ENCODE data around the gene RHOXF2.
"Not testable (repeated sequence)": the region's sequence is repeated elsewhere in the genome, so short reads cannot be mapped to it uniquely, and the experiment has no call there.

Gene RHOXF2, protein sequence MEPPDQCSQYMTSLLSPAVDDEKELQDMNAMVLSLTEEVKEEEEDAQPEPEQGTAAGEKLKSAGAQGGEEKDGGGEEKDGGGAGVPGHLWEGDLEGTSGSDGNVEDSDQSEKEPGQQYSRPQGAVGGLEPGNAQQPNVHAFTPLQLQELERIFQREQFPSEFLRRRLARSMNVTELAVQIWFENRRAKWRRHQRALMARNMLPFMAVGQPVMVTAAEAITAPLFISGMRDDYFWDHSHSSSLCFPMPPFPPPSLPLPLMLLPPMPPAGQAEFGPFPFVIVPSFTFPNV

DNA sequence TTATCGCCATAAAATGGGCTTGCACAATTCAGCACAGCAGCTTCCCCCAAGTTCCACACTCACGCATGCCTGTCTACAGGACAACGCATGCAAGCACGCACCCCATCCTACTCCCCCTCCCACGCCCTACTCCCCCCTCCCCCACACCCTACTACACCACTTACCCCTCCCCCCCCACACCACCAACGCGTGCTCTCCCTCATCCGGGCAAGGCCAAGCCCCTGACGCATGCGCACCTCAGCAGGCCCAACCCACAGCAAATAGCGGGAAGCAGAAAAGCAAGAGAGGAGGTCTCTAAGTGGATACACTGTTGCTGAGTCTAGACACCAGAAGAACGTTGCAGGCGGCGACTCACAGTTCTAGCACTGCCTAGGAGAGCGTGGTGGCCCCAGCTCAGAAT, at the start of gene RHOXF2:
RHOXF2 (plus strand) TSS at position 301 of the 400 bp plus-strand sequence. CDS start 138 bp downstream, outside the sequence.
- DNase-seq (ENCODE audit: low spot score) = not testable (repeated sequence)

DNA sequence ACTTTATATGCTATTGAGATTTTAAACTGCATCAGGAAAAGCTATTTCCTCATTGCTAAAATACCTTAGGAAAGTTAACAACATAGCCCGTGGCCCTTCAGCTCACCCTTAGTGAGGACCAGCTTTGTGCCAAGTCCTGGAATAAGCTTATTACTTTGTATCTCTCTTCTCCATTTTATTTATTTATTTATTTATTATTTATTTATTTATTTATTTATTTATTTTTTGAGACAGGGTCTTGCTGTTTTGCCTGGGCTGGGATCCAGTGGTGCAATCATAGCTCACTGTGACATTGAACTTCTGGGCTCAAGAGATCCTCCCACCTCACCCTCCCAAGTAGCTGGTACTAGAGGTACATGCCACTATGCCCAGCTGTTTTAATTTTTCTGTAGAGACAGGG, 49.0 kb upstream of the RHOXF2 start:
- no peak for DNase-seq (ENCODE audit: low spot score)

DNA sequence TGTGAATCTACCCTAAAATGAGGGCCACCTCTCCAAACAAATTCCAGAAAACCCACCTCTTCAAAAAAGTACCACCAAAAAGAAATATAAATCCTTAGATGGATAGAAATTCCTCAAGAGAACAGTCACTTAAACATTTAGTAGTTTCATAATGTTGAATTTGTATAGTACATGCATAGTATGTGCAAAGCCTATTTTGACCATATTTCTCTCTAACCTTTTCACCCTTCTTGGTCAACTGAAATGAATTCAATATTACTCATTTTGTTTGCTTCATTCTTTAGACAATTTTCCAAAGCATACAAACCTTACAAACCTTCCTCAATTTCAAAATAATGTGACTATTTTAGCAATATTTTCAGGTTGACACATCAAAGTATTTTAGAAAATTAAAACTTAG, 46.8 kb upstream of the RHOXF2 start:
- no peak for DNase-seq (ENCODE audit: low spot score)

DNA sequence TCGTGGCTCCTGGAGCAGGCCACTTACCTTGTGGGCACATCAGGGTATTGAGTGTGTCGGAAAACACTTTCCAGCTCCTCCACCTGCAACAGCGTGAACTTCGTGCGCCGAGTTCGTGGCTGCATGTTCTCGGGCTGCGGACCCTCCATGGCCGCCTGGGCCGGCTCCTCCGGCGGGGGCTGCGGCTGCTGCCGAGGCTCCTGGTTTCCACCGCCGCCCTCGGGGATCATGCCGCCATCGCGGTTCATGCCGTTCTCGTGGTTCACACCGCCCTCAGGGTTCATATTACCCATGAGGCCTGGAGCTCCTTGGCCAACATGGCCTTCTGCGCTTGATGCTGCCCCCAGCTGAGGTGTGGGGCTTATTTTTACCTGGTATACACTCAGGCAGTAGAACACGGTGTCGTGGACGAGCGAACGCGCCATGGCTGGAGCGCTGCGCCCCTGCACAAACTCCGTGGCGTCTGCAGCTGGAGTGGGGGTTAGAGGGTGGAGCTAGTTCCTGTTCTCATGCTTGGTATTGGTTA, 42.9 kb upstream of the RHOXF2 start, which contains the start of gene RHOXF1:
RHOXF1 (minus strand) TSS at position 476 of the 526 bp plus-strand sequence; CDS start at position 425, 51 bp downstream.
- DNase-seq (ENCODE audit: low spot score) = no peak

DNA sequence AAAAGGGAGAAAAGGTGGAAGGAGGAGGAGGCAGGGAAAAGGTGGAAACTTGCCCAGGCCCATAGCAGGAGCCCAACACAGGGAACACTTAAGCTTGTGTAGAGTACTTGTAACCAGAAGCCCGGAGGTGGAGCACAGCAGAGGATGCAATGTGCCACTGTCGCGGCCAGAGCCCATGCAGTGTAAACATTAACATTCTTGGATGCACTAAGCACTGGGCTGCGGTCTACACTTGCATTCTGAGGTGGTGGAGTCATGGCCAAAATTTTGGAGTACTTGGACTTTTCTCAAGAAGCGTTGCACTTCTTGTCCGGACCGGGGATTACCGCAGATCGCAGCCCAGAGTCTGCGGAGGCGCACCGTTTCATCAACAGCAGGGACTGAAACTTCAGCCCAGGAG, 38.2 kb upstream of the RHOXF2 start:
- no peak for DNase-seq (ENCODE audit: low spot score)

DNA sequence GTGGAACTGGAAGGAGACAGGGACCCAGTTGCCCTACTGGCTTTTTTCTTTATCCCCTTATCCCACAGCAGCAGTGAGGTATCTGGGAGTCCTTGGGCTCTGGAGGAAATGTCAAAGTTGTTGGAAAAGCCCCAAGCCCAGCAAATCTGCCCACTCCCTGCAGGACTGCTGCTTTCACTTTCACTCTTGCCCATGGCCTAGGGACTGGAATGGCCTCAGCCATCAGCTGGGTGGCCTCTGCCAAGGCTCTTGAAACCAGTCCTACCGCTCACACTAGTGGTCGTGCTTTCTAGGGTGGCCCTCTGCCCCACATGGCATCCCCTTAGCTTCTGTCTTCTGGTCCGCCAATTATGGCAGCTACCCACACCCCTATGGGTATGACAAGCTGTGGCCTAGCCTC, 33.0 kb upstream of the RHOXF2 start:
- no peak for DNase-seq (ENCODE audit: low spot score)

DNA sequence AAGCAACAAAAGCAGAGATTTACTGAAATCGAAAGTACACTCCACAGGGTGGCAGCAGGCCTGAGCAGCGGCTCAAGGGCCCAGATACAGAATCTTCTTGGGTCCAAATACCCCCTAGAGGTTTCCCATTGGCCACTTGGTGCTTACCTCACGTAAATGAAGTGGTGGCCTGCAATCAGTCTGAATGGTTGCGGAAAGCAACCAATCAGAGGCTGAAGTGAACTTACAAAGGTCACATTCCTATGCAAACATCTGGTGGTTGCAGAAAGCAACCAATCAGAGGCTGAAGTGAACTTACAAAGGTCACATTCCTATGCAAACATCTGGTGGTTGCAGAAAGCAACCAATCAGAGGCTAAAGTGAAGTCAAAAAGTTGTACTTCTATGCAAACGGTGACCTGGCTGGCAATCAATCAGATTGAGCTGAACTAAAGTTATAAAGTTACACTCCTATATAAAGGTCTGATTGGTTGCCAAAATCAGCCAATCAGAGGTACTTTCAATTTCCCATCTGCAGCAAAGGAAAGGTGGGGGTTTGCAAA, 30.0 kb upstream of the RHOXF2 start:
- DNase-seq (ENCODE audit: low spot score) = not testable (repeated sequence)

DNA sequence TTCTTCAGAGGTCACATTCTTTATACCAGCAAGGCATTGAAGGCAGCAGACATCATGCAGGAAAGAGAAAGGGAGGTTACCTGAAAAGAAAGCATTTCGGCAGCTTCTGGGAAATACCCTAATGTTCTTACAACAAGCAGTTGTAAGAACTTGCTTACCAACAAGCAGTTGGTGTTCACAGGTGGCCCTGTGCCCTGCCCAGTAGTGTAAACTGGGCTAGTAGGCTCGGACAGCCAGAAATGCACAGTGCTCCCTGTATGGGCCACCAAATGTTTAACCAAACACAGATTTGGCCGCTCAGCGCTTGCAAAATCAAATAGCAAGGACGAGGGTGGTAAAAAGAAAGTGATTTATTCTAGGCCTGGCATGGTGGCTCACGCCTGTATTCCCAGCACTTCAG, 22.3 kb upstream of the RHOXF2 start:
- no peak for DNase-seq (ENCODE audit: low spot score)

DNA sequence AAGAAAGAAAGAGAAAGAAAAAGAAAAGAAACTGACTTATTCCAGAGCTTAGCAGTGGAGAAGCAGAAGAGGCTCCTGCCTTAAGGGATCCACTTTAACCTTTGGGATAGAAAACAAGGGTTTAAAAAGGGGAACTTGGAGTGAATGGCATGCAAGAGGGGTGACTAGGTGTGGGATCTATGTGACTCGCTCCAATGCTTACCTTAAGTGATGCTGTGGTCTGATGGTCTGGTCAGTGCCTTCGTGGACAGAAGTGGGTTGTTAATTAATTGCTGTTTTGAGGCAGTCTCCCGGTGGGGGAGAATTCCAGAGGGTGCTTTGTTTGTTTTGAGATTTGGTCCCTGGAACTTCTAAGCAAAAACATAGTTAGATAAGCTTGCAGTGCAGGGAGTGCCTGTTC, 21.6 kb upstream of the RHOXF2 start:
- no peak for DNase-seq (ENCODE audit: low spot score)

DNA sequence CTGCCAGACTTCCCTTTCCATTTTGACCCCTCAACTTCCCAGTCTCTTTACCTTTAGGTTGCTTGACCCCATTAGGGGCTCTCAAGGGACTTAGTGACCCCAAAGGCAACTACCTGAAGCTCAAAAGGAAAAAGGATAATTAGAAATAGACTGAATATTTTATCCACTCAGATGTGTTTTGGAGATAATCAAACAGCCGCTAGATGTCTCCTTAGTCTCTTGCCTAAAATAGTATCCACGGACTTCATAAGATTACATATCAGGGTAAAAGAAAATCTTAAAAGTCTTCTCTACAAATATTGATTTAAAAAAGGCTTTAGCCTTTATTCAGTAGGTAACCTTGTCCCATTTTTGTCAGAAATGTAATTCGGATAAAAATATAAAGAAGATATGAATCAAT, 21.0 kb upstream of the RHOXF2 start:
- DNase-seq (ENCODE audit: low spot score) = no peak

DNA sequence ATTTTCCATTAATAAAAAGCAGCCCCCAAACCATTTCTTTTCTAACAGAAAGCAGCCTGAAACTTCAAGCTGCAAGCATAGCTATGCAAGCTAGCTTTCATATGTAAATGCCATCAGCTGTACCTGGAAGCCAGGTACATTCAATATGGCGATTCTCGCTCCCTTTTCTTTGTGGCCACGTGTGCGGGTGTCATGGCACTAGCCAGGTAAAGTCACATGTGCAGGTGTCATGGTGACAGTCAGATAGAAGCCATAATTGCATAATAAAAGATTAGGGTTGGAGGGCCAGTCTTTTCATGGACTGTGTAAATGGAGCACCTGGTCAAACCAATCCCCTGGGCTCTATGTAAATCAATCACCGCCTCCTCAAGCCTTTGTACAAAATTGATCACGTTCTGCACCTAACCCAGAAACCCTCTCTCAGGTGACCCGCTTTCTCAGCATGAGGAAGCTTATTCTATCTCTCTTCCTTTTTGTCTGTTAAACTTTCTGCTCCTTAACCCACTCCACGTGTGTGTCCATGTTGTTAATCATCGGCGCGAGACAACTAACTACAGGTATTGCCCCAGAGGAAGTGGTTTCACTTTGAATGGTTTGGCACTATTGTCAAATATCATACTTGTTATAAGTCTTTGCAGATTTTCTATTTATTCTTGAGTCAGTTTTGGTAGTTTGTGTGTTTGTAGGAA, 18.0 kb upstream of the RHOXF2 start:
- no peak for DNase-seq (ENCODE audit: low spot score)

DNA sequence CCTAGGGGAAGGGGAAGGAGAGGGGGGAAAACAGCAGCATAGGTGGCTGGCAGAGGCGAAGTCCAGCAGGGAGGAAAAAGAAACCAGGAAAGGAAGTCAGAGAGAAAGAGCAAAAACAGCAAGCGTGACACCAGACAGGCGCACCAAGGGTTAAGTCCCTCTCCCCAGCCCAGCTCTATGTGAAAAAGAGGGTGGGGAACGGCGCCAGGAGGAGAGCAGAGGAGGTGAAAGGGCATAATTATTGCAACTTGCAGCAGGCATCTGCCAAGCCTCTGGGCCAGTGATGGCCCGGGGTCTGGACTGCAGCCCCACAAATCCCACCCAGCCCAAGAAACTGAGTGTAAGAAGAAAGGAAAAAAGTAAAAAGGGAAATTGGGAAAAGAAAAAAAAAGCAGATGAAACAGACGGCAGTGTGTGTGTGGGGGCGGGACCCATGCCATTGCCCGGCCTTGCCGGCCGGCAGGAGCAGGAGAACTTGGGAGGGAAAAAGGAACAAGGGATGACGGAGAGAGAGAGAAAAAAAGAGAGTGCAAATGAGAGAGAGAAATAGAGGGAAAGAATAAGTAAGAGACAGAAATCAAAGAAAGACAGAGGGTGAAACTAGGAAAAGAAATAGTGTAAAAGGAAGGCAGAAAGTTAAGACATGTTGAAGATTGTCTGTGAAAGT, 14.1 kb upstream of the RHOXF2 start:
- no peak for DNase-seq (ENCODE audit: low spot score)

DNA sequence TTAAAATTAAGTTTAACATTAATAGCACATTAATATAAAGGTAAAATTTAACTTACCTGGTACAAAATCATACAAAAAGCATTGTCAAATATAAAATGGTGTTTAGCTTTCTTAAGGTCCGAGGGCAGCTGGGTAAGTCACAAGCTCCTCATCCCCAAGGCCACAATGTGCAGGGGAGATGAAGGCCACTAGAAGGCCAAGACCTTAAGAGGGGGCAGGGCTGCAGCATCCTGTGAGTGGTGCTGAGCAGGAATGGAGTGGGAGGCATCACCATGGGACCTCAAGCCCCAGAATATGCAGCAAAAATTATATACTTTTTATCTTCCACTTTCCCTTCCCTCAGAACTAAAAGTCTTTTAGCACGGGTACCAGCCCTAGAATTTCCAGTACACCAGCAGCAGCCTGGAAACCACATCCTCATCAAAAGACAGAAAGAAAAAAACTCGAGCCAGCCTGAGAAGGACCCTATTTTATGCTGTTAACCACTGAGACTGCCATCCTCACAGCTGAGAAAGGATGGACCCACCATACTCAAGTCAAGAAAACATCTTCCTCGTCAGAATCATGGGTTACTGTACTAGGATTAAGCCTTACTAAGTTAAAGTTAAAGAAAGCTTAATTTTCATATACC, 13.0 kb upstream of the RHOXF2 start:
- DNase-seq (ENCODE audit: low spot score) = no peak

DNA sequence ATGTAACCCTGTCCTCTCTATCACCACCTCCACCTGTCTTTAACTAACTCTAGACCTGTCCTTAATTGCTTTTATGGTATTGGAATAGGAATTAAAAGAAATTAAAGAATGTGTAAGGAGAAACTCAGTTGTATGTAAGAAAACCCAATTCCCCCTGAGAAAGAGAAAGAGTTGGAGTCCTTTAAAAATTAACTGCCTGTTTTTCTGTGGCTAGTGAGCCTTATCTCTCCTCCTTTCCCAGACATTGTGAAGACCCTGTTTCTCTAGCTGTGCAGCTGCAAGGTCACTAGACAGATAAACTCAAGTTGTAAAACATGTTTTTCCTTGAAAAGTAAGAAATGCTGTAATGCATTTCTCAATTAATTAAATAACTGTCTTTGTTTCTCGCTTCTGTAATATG, 12.1 kb upstream of the RHOXF2 start:
- DNase-seq (ENCODE audit: low spot score) = not testable (repeated sequence)

DNA sequence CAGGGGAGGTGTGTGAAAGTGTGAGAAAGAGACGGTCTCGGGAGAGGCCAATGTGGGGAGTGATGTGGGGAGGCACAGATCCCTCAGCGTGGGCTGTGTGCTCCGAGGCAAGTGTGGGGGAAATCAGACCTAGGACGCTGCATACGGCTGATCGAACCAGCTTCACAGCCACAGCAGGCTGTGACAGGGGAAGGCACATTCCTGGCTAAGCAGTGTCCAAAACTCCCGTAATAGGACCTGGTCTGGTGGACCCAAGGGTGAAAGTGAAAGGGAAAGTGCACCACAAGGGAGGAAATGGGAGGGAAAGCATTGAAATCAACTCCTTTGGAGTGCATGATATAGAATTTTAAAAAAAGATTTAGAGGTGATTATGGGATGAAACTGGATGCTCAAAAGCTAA, 10.9 kb upstream of the RHOXF2 start:
- no peak for DNase-seq (ENCODE audit: low spot score)

DNA sequence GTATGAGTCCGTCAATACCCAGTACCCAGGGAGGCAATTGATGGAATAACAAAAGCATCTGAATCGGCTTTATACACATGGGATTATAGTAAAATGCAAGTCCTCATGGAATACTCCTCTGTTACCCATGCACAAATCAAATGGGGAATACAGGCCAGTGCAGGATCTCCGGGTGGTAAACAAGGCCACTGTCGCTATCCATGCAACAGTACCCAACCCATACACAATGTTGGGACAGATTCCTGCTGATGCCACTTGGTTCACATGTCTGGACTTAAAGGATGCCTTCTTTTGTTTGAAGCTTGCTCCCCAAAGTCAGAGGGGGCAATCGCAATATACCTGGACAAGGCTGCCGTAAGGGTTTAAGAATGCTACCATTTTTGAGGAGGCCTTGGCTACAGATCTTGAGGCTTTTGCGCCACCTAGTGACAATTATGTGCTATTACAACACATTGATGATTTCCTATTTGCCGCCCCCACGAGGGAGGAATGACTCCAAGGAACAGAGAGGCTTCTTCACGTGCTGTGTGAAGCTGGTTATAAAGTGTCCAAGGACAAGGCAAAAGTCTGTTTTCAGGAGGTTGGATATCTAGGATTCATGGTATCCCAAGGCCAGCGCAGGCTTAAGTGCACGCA, 8.2 kb upstream of the RHOXF2 start:
- not testable (repeated sequence) for DNase-seq (ENCODE audit: low spot score)

DNA sequence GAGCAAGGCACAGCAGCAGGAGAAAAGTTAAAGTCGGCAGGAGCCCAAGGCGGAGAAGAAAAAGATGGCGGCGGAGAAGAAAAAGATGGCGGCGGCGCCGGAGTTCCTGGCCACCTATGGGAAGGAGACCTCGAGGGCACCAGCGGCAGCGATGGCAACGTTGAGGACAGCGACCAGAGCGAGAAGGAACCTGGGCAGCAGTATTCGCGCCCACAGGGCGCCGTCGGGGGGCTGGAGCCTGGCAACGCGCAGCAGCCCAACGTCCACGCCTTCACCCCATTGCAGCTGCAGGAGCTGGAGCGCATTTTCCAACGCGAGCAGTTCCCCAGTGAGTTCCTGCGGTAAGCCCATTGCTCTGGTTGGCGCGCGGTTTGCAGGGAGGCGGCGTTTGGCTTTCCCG, 673 bp downstream of the RHOXF2 start:
- DNase-seq (ENCODE audit: low spot score) = not testable (repeated sequence)

DNA sequence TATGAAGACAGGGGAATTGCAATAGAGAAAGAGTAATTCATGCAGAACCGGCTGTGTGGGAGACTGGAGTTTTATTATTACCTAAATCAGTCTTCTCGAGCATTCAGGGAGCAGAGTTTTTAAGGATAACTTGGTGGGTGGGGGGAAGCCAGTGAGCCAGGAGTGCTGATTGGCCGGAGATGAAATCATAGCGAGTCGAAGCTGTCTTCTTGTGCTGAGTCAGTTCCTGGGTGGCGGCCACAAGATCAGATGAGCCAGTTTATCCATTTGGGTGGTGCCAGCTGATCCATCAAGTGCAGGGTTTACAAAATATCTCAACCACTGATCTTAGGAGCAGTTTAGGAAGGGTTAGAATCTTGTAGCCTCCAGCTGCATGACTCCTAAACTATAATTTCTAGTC, 34.8 kb downstream of the RHOXF2 start:
- DNase-seq (ENCODE audit: low spot score) = not testable (repeated sequence)

DNA sequence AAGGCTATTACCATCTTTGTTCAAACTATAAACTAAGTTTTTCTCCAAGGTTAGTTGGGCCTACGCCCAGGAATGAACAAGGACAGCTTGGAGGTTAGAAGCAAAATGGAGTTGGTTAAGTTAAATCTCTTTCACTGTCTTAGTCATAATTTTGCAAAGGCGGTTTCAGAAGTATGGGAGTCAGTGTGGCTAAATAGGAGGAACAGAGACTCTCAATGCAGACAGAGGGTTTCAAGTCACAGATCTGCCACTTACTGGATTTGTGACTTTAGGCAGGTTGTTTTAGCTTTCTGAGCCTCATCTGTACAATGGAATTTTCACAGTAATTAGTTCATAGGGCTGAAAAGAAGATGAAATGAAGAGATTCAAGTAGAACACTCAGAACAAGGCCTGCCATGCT, 35.3 kb downstream of the RHOXF2 start:
- DNase-seq (ENCODE audit: low spot score) = not testable (repeated sequence)

DNA sequence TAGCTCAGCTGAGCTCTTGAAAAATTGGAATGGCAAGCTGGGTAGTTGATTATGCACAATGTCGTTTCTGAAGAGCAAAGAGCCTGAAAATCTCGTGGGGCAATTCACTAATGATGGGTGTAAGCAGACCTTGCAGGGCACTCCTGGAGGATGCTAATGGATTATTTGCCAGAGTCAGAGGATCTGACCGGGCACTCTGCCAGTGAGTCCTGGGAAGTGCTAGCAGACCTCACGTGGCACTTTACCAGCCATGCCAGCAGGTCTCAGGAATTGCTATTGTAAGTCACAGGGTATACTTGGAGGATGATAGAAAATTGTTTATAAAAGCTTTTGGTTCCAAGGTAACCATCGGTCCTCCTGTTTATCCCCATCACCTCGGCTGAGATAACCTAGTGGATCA, 37.4 kb downstream of the RHOXF2 start:
- DNase-seq (ENCODE audit: low spot score) = not testable (repeated sequence)

DNA sequence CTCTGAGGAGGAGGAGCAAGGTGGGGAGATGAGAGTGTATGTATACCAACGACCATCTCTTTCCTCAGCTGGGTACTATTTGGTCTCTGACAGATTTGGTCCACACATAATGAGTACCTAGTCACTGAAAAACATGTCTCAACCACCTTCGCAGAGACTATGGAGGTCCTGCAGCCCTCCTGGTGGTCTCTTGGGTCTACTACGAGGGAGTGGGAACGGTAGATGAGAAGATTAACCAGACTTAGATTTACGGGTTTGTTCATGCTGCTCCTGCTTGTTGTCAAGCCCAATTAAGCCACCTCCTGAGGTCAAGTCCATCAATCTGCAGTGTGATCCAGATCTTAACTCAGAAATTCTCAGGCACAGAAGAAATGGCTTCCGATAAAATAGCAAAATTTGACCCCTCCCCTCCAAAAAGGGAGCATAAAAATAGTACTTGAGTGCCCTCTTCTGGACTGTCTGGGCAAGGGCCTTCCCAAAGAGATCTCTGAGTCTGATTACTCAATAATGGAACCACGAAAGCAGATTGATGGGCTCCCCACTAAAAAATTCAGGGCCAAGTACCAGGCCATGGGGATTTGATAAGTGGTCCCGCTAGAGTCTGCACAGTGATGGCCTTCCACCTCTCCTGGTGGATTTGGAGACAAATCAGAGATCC, 38.3 kb downstream of the RHOXF2 start:
- DNase-seq (ENCODE audit: low spot score) = not testable (repeated sequence)

All from COLO829 (cell line).